ENCODE results near the gene MMP8.

DNA sequence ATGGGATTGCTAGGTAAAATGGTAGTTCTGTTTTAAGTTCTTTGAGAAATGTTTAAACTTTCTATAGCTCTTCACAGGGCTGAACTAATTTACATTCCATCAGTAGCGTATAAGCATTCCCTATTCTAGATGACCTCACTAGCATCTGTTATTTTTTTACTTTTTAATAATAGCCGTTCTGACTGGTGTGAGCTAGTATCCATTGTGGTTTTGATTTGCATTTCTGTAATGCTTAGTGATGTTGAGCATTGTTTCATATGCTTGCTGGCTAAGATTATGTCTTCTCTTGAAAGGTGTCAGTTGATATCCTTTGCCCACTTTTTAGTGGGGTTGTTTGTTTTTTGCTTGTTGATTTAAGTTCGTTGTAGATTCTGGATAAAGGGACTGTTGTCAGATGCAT is 55.1 kb downstream of the MMP8 start:
- TF ChIP-seq, protein P1, sequence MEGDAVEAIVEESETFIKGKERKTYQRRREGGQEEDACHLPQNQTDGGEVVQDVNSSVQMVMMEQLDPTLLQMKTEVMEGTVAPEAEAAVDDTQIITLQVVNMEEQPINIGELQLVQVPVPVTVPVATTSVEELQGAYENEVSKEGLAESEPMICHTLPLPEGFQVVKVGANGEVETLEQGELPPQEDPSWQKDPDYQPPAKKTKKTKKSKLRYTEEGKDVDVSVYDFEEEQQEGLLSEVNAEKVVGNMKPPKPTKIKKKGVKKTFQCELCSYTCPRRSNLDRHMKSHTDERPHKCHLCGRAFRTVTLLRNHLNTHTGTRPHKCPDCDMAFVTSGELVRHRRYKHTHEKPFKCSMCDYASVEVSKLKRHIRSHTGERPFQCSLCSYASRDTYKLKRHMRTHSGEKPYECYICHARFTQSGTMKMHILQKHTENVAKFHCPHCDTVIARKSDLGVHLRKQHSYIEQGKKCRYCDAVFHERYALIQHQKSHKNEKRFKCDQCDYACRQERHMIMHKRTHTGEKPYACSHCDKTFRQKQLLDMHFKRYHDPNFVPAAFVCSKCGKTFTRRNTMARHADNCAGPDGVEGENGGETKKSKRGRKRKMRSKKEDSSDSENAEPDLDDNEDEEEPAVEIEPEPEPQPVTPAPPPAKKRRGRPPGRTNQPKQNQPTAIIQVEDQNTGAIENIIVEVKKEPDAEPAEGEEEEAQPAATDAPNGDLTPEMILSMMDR (conservative IDR thresholded peaks at IDR 0.05; ENCODE audit: low read depth in 2 of 2) = no peak
- TF ChIP-seq CREB1 (CRISPR knock-in tag; IDR thresholded peaks at IDR 0.05; ENCODE audit: low read depth) = no peak
- TF ChIP-seq, protein P2, sequence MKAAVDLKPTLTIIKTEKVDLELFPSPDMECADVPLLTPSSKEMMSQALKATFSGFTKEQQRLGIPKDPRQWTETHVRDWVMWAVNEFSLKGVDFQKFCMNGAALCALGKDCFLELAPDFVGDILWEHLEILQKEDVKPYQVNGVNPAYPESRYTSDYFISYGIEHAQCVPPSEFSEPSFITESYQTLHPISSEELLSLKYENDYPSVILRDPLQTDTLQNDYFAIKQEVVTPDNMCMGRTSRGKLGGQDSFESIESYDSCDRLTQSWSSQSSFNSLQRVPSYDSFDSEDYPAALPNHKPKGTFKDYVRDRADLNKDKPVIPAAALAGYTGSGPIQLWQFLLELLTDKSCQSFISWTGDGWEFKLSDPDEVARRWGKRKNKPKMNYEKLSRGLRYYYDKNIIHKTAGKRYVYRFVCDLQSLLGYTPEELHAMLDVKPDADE (IDR thresholded peaks at IDR 0.05) = no peak
